K562 (cell line): ENCODE results near the gene ABCA7. TPM values are rescaled to one million over a fixed set of nuclear protein-coding genes. Genes with fewer than 3 reads are reported as not detected.

Experiments used
- ETV5 ChIP-seq: sonication (generic); formaldehyde crosslinking; IDR thresholded peaks from 2 replicates; pipeline ENCODE4 v1.4.0; 2020; ENCODE audit warnings: low read depth, mild to moderate bottlenecking, missing genetic modification reagents
- GTF2F1 ChIP-seq: IDR thresholded peaks from 2 replicates; pipeline ENCODE4 v1.6.1; 2011; ENCODE audit warnings: low read depth, low read length, improper control_type of control experiment
- HEY1 ChIP-seq: fragments of 250-450 bp; sonication (Bioruptor Pico); IDR thresholded peaks from 2 replicates; pipeline ENCODE4 v1.5.0; 2020; ENCODE audit warnings: mild to moderate bottlenecking, moderate library complexity, borderline replicate concordance
- NCOA2 ChIP-seq, 2 experiments: fragments of 450-650 bp; IDR thresholded peaks; 2 replicates each; pipeline ENCODE4 v1.6.1; 2018; ENCODE audit warnings: mild to moderate bottlenecking in 2 of 2, moderate library complexity in 1 of 2; ENCODE audit not compliant: partially characterized antibody in 2 of 2
- NCOR1 ChIP-seq: fragments of 450-650 bp; IDR thresholded peaks from 2 replicates; pipeline ENCODE4 v1.6.1; 2016; ENCODE audit warnings: mild to moderate bottlenecking, moderate library complexity
- NEUROD1 ChIP-seq: fragments of 150-350 bp; IDR thresholded peaks from 2 replicates; pipeline ENCODE4 v1.6.1; 2014; ENCODE audit warnings: borderline replicate concordance, low read length, low read depth; ENCODE audit not compliant: partially characterized antibody
- PRPF4 ChIP-seq: fragments of 200-400 bp; formaldehyde crosslinking; IDR thresholded peaks from one replicate; pipeline ENCODE4 v1.6.1; 2017; ENCODE audit warnings: low read length, low read depth, mild to moderate bottlenecking; ENCODE audit not compliant: insufficient read depth, poor library complexity, severe bottlenecking
- RFX7 ChIP-seq: fragments of 250-450 bp; sonication (Bioruptor Pico); IDR thresholded peaks from 2 replicates; pipeline ENCODE4 v1.5.1; 2021; ENCODE audit warnings: mild to moderate bottlenecking
- SOX6 ChIP-seq: fragments of 450-650 bp; IDR thresholded peaks from 2 replicates; pipeline ENCODE4 v1.6.1; 2014; ENCODE audit warnings: mild to moderate bottlenecking
- ZNF584 ChIP-seq: fragments of 200-800 bp; sonication (Bioruptor generic); IDR thresholded peaks from 2 replicates; pipeline ENCODE4 v1.6.1; 2016; ENCODE audit warnings: low read depth, mild to moderate bottlenecking, missing genetic modification characterization, missing compliant biosample characterization
- polyA plus RNA-seq, 8 experiments: library from polyadenylated mRNA; depleted of rRNA in 4 of 8; stranded (reverse) in 5 of 8; unstranded in 3 of 8; fragments of >200 nt; fragmentation: Nextera tagmentation in 2 of 8; fragmentation: Illumina TruSeq in 1 of 8; extraction: Ambion mirVana in 2 of 8; extraction: Trizol in 1 of 8; gene quantifications; 2 replicates each; pipeline versions ENCODE4 v1.2.1 to v1.2.3, GENCODE V29; 2011 to 2014; ENCODE audit warnings: inconsistent platforms in 1 of 8, missing spikeins in 1 of 8
- total RNA-seq, 7 experiments: library from RNA; depleted of rRNA in 6 of 7; stranded (reverse); fragments of >200 nt in 6 of 7; fragmentation: Illumina TruSeq in 2 of 7; extraction: Trizol in 2 of 7; gene quantifications; 2 replicates each; pipeline versions ENCODE4 v1.2.1 to v1.2.3, GENCODE V29; 2011 to 2021; ENCODE audit warnings: low replicate concordance in 1 of 7
- TF ChIP-seq, protein P1 (sequence below): fragments of 200-400 bp; formaldehyde crosslinking; IDR thresholded peaks from 2 replicates; pipeline ENCODE4 v1.6.1; 2017; ENCODE audit warnings: mild to moderate bottlenecking, low read depth, low read length, moderate library complexity
- TF ChIP-seq, protein P2 (sequence below): fragments of 450-650 bp; IDR thresholded peaks from 2 replicates; pipeline ENCODE4 v1.6.1; 2016; ENCODE audit warnings: low read depth
- TF ChIP-seq, protein P3 (sequence below), 2 experiments: fragments of 450-650 bp in 1 of 2; IDR thresholded peaks; 2 replicates each; pipeline ENCODE4 v1.6.1; 2011 to 2017; ENCODE audit warnings: low read depth in 2 of 2, antibody characterized with exemption in 1 of 2, borderline replicate concordance in 1 of 2, low read length in 1 of 2, mild to moderate bottlenecking in 1 of 2, mixed read lengths in 1 of 2; ENCODE audit not compliant: control insufficient read depth in 1 of 2

The ABCA7 gene
- total and polyA plus RNA-seq, 9 of the 15 experiments (the other 6 are each of a cell fraction or from before 2014, with no cell fraction given): 2.3 to 96.1 (median 31.2) TPM

DNA sequence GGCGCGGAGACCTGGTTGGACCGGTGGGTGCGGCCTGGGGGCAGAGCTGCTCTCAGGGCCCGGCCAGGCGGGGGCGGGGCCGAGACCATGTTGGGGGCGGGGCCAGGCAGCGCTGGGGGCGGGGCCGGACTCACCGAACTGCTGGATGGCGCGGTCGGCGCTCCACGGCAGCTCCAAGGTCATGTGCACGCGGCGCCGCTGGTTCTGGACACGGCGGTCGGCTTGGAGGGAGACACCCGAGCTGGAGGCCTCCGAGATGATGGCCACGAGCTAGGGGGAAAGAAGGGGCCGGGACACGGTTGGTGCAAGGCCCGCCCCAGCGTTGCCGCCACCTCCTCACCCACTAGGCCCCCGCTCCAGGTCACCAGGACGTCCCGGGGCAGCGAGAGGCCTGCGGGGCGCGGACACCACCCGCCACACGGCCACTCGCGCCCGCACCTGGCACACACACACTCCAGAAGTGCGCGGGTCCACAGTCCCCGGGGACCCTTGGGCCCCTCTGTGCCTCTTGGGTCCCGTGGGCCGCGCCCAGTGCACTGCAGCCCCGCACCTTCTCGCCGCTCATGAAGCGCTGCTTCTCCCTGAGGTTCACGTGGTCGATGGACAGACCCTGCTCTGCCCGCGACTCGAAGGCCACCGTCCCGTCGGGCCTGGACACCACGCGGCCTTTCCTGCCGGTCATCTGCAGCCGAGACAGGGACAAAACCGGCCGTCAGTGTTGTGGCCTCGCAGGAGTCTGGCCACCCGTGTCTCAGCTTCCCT is 72.5 kb downstream of the ABCA7 start (continued):
- TF ChIP-seq GTF2F1 (no peak), SOX6 (no peak), PRPF4 (no peak), NEUROD1 (no peak), RFX7 (CRISPR knock-in tag) (no peak), HEY1 (CRISPR knock-in tag) (no peak), ZNF584 (CRISPR knock-in tag) (no peak), ETV5 (CRISPR knock-in tag) (no peak), NCOR1 (no peak), NCOA2 (IDR thresholded peaks at IDR 0.05; ENCODE audit: partially characterized antibody in 2 of 2) (no peak)
- TF ChIP-seq, protein P1, sequence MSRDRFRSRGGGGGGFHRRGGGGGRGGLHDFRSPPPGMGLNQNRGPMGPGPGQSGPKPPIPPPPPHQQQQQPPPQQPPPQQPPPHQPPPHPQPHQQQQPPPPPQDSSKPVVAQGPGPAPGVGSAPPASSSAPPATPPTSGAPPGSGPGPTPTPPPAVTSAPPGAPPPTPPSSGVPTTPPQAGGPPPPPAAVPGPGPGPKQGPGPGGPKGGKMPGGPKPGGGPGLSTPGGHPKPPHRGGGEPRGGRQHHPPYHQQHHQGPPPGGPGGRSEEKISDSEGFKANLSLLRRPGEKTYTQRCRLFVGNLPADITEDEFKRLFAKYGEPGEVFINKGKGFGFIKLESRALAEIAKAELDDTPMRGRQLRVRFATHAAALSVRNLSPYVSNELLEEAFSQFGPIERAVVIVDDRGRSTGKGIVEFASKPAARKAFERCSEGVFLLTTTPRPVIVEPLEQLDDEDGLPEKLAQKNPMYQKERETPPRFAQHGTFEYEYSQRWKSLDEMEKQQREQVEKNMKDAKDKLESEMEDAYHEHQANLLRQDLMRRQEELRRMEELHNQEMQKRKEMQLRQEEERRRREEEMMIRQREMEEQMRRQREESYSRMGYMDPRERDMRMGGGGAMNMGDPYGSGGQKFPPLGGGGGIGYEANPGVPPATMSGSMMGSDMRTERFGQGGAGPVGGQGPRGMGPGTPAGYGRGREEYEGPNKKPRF: no peak
- TF ChIP-seq, protein P2, sequence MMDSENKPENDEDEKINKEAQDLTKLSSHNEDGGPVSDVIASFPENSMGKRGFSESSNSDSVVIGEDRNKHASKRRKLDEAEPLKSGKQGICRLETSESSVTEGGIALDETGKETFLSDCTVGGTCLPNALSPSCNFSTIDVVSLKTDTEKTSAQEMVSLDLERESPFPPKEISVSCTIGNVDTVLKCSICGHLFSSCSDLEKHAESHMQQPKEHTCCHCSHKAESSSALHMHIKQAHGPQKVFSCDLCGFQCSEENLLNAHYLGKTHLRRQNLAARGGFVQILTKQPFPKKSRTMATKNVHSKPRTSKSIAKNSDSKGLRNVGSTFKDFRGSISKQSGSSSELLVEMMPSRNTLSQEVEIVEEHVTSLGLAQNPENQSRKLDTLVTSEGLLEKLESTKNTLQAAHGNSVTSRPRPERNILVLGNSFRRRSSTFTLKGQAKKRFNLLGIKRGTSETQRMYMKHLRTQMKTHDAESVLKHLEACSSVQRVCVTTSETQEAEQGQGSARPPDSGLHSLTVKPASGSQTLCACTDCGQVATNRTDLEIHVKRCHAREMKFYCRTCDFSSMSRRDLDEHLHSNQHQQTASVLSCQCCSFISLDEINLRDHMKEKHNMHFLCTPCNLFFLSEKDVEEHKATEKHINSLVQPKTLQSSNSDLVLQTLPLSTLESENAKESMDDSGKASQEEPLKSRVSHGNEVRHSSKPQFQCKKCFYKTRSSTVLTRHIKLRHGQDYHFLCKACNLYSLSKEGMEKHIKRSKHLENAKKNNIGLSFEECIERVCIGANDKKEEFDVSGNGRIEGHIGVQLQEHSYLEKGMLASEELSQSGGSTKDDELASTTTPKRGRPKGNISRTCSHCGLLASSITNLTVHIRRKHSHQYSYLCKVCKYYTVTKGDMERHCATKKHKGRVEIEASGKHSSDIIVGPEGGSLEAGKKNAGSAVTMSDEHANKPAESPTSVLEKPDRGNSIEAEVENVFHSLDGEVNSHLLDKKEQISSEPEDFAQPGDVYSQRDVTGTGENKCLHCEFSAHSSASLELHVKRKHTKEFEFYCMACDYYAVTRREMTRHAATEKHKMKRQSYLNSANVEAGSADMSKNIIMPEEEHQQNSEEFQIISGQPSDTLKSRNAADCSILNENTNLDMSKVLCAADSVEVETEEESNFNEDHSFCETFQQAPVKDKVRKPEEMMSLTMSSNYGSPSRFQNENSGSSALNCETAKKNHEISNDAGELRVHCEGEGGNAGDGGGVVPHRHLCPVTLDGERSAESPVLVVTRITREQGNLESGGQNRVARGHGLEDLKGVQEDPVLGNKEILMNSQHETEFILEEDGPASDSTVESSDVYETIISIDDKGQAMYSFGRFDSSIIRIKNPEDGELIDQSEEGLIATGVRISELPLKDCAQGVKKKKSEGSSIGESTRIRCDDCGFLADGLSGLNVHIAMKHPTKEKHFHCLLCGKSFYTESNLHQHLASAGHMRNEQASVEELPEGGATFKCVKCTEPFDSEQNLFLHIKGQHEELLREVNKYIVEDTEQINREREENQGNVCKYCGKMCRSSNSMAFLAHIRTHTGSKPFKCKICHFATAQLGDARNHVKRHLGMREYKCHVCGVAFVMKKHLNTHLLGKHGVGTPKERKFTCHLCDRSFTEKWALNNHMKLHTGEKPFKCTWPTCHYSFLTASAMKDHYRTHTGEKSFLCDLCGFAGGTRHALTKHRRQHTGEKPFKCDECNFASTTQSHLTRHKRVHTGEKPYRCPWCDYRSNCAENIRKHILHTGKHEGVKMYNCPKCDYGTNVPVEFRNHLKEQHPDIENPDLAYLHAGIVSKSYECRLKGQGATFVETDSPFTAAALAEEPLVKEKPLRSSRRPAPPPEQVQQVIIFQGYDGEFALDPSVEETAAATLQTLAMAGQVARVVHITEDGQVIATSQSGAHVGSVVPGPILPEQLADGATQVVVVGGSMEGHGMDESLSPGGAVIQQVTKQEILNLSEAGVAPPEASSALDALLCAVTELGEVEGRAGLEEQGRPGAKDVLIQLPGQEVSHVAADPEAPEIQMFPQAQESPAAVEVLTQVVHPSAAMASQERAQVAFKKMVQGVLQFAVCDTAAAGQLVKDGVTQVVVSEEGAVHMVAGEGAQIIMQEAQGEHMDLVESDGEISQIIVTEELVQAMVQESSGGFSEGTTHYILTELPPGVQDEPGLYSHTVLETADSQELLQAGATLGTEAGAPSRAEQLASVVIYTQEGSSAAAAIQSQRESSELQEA: no peak
- TF ChIP-seq, protein P3, sequence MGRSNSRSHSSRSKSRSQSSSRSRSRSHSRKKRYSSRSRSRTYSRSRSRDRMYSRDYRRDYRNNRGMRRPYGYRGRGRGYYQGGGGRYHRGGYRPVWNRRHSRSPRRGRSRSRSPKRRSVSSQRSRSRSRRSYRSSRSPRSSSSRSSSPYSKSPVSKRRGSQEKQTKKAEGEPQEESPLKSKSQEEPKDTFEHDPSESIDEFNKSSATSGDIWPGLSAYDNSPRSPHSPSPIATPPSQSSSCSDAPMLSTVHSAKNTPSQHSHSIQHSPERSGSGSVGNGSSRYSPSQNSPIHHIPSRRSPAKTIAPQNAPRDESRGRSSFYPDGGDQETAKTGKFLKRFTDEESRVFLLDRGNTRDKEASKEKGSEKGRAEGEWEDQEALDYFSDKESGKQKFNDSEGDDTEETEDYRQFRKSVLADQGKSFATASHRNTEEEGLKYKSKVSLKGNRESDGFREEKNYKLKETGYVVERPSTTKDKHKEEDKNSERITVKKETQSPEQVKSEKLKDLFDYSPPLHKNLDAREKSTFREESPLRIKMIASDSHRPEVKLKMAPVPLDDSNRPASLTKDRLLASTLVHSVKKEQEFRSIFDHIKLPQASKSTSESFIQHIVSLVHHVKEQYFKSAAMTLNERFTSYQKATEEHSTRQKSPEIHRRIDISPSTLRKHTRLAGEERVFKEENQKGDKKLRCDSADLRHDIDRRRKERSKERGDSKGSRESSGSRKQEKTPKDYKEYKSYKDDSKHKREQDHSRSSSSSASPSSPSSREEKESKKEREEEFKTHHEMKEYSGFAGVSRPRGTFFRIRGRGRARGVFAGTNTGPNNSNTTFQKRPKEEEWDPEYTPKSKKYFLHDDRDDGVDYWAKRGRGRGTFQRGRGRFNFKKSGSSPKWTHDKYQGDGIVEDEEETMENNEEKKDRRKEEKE (IDR thresholded peaks at IDR 0.05; ENCODE audit: borderline replicate concordance in 1 of 2, control insufficient read depth in 1 of 2, low read depth in 2 of 2, low read length in 1 of 2): no peak
